SK-N-SH treated with all-trans-retinoic acid at 6 μM for 48 hours (cell line): Measurements from ENCODE around the gene FAM171A1.

Experiments
- ARNTL ChIP-seq: fragments of 450-650 bp; formaldehyde crosslinking; IDR thresholded peaks from 2 replicates; pipeline ENCODE4 v1.5.0; 2020; ENCODE audit warnings: low read depth, mild to moderate bottlenecking, moderate library complexity, borderline replicate concordance
- BACH2 ChIP-seq: fragments of 250-450 bp; sonication (Bioruptor Pico); IDR thresholded peaks from 2 replicates; pipeline ENCODE4 v1.9.0; 2021; ENCODE audit warnings: mild to moderate bottlenecking, borderline replicate concordance
- ESRRG ChIP-seq: fragments of 250-450 bp; sonication (Bioruptor Pico); IDR thresholded peaks from 2 replicates; pipeline ENCODE4 v1.6.1; 2021; ENCODE audit warnings: mild to moderate bottlenecking
- OSR1 ChIP-seq: fragments of 250-450 bp; sonication (Bioruptor Pico); IDR thresholded peaks from 2 replicates; pipeline ENCODE4 v1.8.0; 2022; ENCODE audit warnings: moderate library complexity, mild to moderate bottlenecking, inconsistent platforms
- ZFP3 ChIP-seq: fragments of 250-450 bp; sonication (Bioruptor Pico); IDR thresholded peaks from 2 replicates; pipeline ENCODE4 v1.5.0; 2020; ENCODE audit warnings: mild to moderate bottlenecking, moderate library complexity
- ZFP30 ChIP-seq: fragments of 450-650 bp; formaldehyde crosslinking; IDR thresholded peaks from 2 replicates; pipeline ENCODE4 v1.5.0; 2022; ENCODE audit warnings: mild to moderate bottlenecking, moderate library complexity
- ZNF565 ChIP-seq: fragments of 450-650 bp; formaldehyde crosslinking; conservative IDR thresholded peaks from 2 replicates; pipeline ENCODE4 v1.5.0; 2020; ENCODE audit warnings: low read depth, mild to moderate bottlenecking, moderate library complexity
- ZNF70 ChIP-seq: fragments of 450-650 bp; formaldehyde crosslinking; IDR thresholded peaks from 2 replicates; pipeline ENCODE4 v1.5.0; 2020; ENCODE audit warnings: mild to moderate bottlenecking, moderate library complexity
- ZNF8 ChIP-seq: fragments of 450-650 bp; formaldehyde crosslinking; IDR thresholded peaks from 2 replicates; pipeline ENCODE4 v1.5.0; 2020; ENCODE audit warnings: mild to moderate bottlenecking, moderate library complexity
- TF ChIP-seq, protein P1 (sequence below): fragments of 250-450 bp; sonication (Bioruptor Pico); IDR thresholded peaks from 2 replicates; pipeline ENCODE4 v1.5.0; 2020; ENCODE audit warnings: mild to moderate bottlenecking, moderate library complexity
- TF ChIP-seq, protein P2 (sequence below): fragments of 250-450 bp; sonication (Bioruptor Pico); IDR thresholded peaks from 2 replicates; pipeline ENCODE4 v1.8.0; 2020; ENCODE audit warnings: mild to moderate bottlenecking, moderate library complexity, borderline replicate concordance
- TF ChIP-seq, protein P3 (sequence below): fragments of 250-450 bp; sonication (Bioruptor Pico); IDR thresholded peaks from 2 replicates; pipeline ENCODE4 v1.8.0; 2021; ENCODE audit warnings: low read depth, mild to moderate bottlenecking, moderate library complexity, borderline replicate concordance
- TF ChIP-seq, protein P4 (sequence below): fragments of 250-450 bp; sonication (Bioruptor Pico); IDR thresholded peaks from 2 replicates; pipeline ENCODE4 v1.5.1; 2021; ENCODE audit warnings: mild to moderate bottlenecking, moderate library complexity

DNA sequence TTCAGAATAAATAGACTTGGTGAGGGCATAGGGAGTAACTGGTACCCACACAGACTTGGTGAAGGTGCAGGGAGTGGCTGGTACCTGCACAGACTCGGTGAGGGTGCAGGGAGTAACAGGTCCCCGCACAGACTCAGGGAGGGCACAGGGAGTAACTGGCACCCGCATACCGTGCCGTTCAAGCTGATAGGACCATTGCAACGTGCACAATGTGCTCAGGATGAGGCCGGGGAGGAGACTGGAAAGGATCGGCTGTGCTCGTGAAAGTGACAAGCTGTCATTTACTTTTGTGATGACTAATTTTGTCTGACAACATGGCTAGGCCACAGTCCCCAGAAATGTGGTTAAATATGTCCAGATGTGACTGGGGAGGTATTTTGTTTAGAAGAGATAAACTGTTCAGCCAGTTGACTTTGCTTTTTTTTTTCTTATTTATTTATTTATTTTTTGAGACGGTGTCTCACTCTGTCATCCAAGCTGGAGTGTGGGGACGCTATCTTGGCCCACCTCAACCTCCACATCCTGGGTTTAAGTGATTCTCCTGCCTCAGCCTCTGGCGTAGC is 126.4 kb downstream of the FAM171A1 start:
- TF ChIP-seq ZNF8 (CRISPR knock-in tag) (no peak), ZFP30 (CRISPR knock-in tag) (no peak), ZFP3 (no peak), OSR1 (no peak), BACH2 (CRISPR knock-in tag) (no peak), ARNTL (no peak), ZNF70 (CRISPR knock-in tag) (no peak), ZNF565 (no peak), ESRRG (CRISPR knock-in tag) (no peak)
- TF ChIP-seq, protein P1, sequence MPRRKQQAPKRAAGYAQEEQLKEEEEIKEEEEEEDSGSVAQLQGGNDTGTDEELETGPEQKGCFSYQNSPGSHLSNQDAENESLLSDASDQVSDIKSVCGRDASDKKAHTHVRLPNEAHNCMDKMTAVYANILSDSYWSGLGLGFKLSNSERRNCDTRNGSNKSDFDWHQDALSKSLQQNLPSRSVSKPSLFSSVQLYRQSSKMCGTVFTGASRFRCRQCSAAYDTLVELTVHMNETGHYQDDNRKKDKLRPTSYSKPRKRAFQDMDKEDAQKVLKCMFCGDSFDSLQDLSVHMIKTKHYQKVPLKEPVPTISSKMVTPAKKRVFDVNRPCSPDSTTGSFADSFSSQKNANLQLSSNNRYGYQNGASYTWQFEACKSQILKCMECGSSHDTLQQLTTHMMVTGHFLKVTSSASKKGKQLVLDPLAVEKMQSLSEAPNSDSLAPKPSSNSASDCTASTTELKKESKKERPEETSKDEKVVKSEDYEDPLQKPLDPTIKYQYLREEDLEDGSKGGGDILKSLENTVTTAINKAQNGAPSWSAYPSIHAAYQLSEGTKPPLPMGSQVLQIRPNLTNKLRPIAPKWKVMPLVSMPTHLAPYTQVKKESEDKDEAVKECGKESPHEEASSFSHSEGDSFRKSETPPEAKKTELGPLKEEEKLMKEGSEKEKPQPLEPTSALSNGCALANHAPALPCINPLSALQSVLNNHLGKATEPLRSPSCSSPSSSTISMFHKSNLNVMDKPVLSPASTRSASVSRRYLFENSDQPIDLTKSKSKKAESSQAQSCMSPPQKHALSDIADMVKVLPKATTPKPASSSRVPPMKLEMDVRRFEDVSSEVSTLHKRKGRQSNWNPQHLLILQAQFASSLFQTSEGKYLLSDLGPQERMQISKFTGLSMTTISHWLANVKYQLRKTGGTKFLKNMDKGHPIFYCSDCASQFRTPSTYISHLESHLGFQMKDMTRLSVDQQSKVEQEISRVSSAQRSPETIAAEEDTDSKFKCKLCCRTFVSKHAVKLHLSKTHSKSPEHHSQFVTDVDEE (CRISPR knock-in tag): no peak
- TF ChIP-seq, protein P2, sequence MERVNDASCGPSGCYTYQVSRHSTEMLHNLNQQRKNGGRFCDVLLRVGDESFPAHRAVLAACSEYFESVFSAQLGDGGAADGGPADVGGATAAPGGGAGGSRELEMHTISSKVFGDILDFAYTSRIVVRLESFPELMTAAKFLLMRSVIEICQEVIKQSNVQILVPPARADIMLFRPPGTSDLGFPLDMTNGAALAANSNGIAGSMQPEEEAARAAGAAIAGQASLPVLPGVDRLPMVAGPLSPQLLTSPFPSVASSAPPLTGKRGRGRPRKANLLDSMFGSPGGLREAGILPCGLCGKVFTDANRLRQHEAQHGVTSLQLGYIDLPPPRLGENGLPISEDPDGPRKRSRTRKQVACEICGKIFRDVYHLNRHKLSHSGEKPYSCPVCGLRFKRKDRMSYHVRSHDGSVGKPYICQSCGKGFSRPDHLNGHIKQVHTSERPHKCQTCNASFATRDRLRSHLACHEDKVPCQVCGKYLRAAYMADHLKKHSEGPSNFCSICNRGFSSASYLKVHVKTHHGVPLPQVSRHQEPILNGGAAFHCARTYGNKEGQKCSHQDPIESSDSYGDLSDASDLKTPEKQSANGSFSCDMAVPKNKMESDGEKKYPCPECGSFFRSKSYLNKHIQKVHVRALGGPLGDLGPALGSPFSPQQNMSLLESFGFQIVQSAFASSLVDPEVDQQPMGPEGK (CRISPR knock-in tag): no peak
- TF ChIP-seq, protein P3, sequence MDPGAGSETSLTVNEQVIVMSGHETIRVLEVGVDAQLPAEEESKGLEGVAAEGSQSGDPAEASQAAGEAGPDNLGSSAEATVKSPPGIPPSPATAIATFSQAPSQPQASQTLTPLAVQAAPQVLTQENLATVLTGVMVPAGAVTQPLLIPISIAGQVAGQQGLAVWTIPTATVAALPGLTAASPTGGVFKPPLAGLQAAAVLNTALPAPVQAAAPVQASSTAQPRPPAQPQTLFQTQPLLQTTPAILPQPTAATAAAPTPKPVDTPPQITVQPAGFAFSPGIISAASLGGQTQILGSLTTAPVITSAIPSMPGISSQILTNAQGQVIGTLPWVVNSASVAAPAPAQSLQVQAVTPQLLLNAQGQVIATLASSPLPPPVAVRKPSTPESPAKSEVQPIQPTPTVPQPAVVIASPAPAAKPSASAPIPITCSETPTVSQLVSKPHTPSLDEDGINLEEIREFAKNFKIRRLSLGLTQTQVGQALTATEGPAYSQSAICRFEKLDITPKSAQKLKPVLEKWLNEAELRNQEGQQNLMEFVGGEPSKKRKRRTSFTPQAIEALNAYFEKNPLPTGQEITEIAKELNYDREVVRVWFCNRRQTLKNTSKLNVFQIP (CRISPR knock-in tag): no peak
- TF ChIP-seq, protein P4, sequence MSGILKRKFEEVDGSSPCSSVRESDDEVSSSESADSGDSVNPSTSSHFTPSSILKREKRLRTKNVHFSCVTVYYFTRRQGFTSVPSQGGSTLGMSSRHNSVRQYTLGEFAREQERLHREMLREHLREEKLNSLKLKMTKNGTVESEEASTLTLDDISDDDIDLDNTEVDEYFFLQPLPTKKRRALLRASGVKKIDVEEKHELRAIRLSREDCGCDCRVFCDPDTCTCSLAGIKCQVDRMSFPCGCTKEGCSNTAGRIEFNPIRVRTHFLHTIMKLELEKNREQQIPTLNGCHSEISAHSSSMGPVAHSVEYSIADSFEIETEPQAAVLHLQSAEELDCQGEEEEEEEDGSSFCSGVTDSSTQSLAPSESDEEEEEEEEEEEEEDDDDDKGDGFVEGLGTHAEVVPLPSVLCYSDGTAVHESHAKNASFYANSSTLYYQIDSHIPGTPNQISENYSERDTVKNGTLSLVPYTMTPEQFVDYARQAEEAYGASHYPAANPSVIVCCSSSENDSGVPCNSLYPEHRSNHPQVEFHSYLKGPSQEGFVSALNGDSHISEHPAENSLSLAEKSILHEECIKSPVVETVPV: no peak
